ENCODE measurements around the gene SH2D4B. TPM values are rescaled to one million over a fixed set of nuclear protein-coding genes. Genes with fewer than 3 reads are reported as not detected.

Gene SH2D4B
- total RNA-seq, 1 experiment from 2014 or later, result 0.07 TPM

GRCh38 chr10:80567292-80567691, 29.6 kb downstream of the SH2D4B start:
- no peak overlapping the region for H3K14ac ChIP-seq (ENCODE audit: insufficient read depth, low read length)
- no peak overlapping the region for H3K4ac ChIP-seq (ENCODE audit: low read depth, low read length)
- no peak overlapping the region for H3K27ac ChIP-seq (ENCODE audit: insufficient read length, low read depth, low read length)
- H3K23me2 ChIP-seq (ENCODE audit: insufficient read length, low read depth, low read length, poor library complexity, severe bottlenecking), result no peaks in the 10 kb centered on the region
- no peak for DNase-seq
- no peak overlapping the region for H4K8ac ChIP-seq (replicated peaks; ENCODE audit: insufficient read length, low read depth, low read length)
- no peak overlapping the region for H2AK5ac ChIP-seq (ENCODE audit: insufficient read length, low read length)
- no peaks in the 10 kb centered on the region for H3K79me1 ChIP-seq (ENCODE audit: insufficient read depth, low read depth, low read length, poor library complexity, severe bottlenecking)
- H2BK12ac ChIP-seq (ENCODE audit: insufficient read length, low read depth, low read length), result no peak overlapping the region
- no peak overlapping the region for H2BK120ac ChIP-seq (ENCODE audit: low read depth, low read length, poor library complexity, severe bottlenecking)
- no peak overlapping the region for H3K56ac ChIP-seq (ENCODE audit: insufficient read length, low read depth, low read length)
- Mint-ChIP-seq H3K27me3 (ENCODE audit: low read depth) (peaks cover 3% of the 10 kb centered on the region), H3K27ac (no peak overlapping the region), H3K4me1 (no peaks in the 10 kb centered on the region), H3K36me3 (ENCODE audit: insufficient read depth in 1 of 3, low read depth in 3 of 3) (no peaks in the 10 kb centered on the region), H3K4me3 (no peak overlapping the region), H3K9me3 (peaks cover 0 to 2% of the 10 kb centered on the region in 2 experiments; a peak in 1 of 5 replicates)
- no peaks in the 10 kb centered on the region for H3K79me2 ChIP-seq (ENCODE audit: insufficient read depth, low read length)
- no peak overlapping the region for H3K9ac ChIP-seq (ENCODE audit: extremely low read depth, insufficient read length, low read length)
- no peak overlapping the region for H3K23ac ChIP-seq (ENCODE audit: insufficient read length, low read depth, low read length)
- no peak overlapping the region for H2BK20ac ChIP-seq (ENCODE audit: low read depth, low read length, poor library complexity, severe bottlenecking)
- H2AFZ ChIP-seq (ENCODE audit: low read length), result no peak overlapping the region
- no peak overlapping the region for H3K18ac ChIP-seq (ENCODE audit: insufficient read length, low read depth, low read length)
- no peaks in the 10 kb centered on the region for H3K4me1 ChIP-seq (ENCODE audit: insufficient read depth, low read length)
- H3K4me2 ChIP-seq (ENCODE audit: insufficient read depth, insufficient read length, low read length), result no peak overlapping the region
- no peaks in the 10 kb centered on the region for H3K27me3 ChIP-seq (ENCODE audit: insufficient read depth, low read length)
- no peak overlapping the region for H4K5ac ChIP-seq (ENCODE audit: insufficient read length, low read depth, low read length)
- no peaks in the 10 kb centered on the region for H3K9me3 ChIP-seq (ENCODE audit: control insufficient read depth, low read depth, low read length)
- WGBS (ENCODE audit: extremely low coverage, insufficient read length, low lambda C conversion rate), result no CpG with 5 or more reads among the region's 2 CpGs
- no peak overlapping the region for H3T11ph ChIP-seq (ENCODE audit: low read length)
- no peak overlapping the region for H2BK5ac ChIP-seq (ENCODE audit: insufficient read length, low read length)
- no peak overlapping the region for H4K91ac ChIP-seq (ENCODE audit: insufficient read length, low read depth, low read length)
- H4K20me1 ChIP-seq (ENCODE audit: control insufficient read depth, insufficient read depth, insufficient read length), result no peaks in the 10 kb centered on the region
- H2BK15ac ChIP-seq (ENCODE audit: low read depth, low read length), result no peak overlapping the region
- no peak; the same call in 2 of the 3 replicates for TF ChIP-seq CTCF (conservative IDR thresholded peaks at IDR 0.05)
